ENCODE measurements around the gene TASP1.

DNA sequence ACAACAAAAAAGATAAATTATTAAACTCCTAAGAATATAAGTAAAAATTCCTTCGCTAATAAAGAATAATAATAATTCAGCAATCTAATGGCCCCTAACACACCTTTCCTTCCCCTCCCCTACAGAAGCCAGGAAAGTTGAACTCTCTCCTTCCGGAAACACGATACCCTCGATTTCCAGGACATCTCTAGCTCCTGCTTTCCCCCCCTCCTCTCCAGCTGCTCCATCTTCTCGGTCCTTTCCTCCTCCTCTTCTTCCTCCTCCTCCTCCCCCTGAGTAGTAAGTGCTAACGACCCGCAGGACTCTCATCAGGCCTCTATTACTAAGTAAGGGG lies 603 bp downstream of the TASP1 start:
- no peak for TF ChIP-seq CTCF (IDR thresholded peaks at IDR 0.05)
- no peak for TF ChIP-seq POLR2A (IDR thresholded peaks at IDR 0.05)

Data from tibial nerve (tissue), 3 donors.